H1 (cell line): Measurements from ENCODE around the gene GDPD5. TPM values are rescaled to one million over a fixed set of nuclear protein-coding genes. Genes with fewer than 3 reads are reported as not detected.

Experiments
- CTCF ChIA-PET: fragments of 300-600 bp; sonication (Branson Sonifier 250); formaldehyde crosslinking; loops from one replicate; lab custom pipeline; 2021; ENCODE audit not compliant: partially characterized antibody; lab: Charles Lee
- POLR2A ChIA-PET: fragments of 300-600 bp; sonication (Branson Sonifier 250); formaldehyde crosslinking; loops from one replicate; lab custom pipeline; 2021; ENCODE audit warnings: inconsistent platforms; ENCODE audit not compliant: partially characterized antibody; lab: Charles Lee
- DNase-seq, 2 experiments: peaks; one replicate each; pipeline versions ENCODE4 v3.0.0 to v3.0.0-alpha.2; 2010 to 2022; ENCODE audit warnings: low spot score in 2 of 2, low read depth in 1 of 2, mixed read lengths in 1 of 2
- FAIRE-seq: peaks from 2 replicates; lab custom pipeline; 2011; peaks lifted over from hg19 to GRCh38; lab: Jason Lieb, UNC
- H2AFZ ChIP-seq: 2 replicates; pipeline ENCODE4 v1.8.1; 2012; ENCODE audit warnings: low read length, inconsistent platforms
- H2AK5ac ChIP-seq: 2 replicates; pipeline ENCODE4 v1.6.1; 2013; ENCODE audit warnings: low read depth, low read length
- H2BK120ac ChIP-seq: replicated peaks from 2 replicates; pipeline ENCODE3; 2013; ENCODE audit warnings: low read depth, low read length, inconsistent platforms
- H2BK12ac ChIP-seq: 2 replicates; pipeline ENCODE4 v1.6.1; 2013; ENCODE audit warnings: low read depth, low read length
- H2BK15ac ChIP-seq: 2 replicates; pipeline ENCODE4 v1.6.1; 2013; ENCODE audit warnings: low read length
- H2BK20ac ChIP-seq: 2 replicates; pipeline ENCODE4 v1.6.1; 2013; ENCODE audit warnings: low read length
- H2BK5ac ChIP-seq: 2 replicates; pipeline ENCODE4 v1.6.1; 2013; ENCODE audit warnings: low read depth, low read length
- H3K14ac ChIP-seq: 2 replicates; pipeline ENCODE4 v1.6.1; 2013; ENCODE audit warnings: inconsistent platforms; ENCODE audit not compliant: insufficient read length
- H3K18ac ChIP-seq: 2 replicates; pipeline ENCODE4 v1.6.1; 2013; ENCODE audit warnings: low read length; ENCODE audit errors: extremely low read depth
- H3K23ac ChIP-seq: 2 replicates; pipeline ENCODE4 v1.6.1; 2013; ENCODE audit warnings: inconsistent platforms; ENCODE audit not compliant: insufficient read length
- H3K23me2 ChIP-seq: 2 replicates; pipeline ENCODE4 v1.6.1; 2013; ENCODE audit warnings: low read depth, low read length
- H3K27ac ChIP-seq: 2 replicates; pipeline ENCODE4 v1.6.1; 2011; ENCODE audit warnings: low read depth, low read length, inconsistent platforms
- H3K27me3 ChIP-seq, 4 experiments: replicated peaks in 1 of 4; 1 replicate in 1 of 4; 2 replicates in 3 of 4; pipeline versions ENCODE4 v1.6.1 to v1.8.1; 2011 to 2013; ENCODE audit warnings: low read length in 3 of 4, mild to moderate bottlenecking in 3 of 4, inconsistent platforms in 2 of 4, mixed read lengths in 2 of 4, moderate library complexity in 1 of 4; ENCODE audit not compliant: control insufficient read depth in 3 of 4, insufficient read depth in 3 of 4; ENCODE audit errors: extremely low read depth in 1 of 4
- H3K36me3 ChIP-seq, 4 experiments: 2 replicates each; pipeline versions ENCODE4 v1.6.1 to v1.8.1; 2011 to 2013; ENCODE audit warnings: mild to moderate bottlenecking in 4 of 4, low read length in 3 of 4, moderate library complexity in 2 of 4, control low read depth in 1 of 4, inconsistent platforms in 1 of 4; ENCODE audit not compliant: insufficient read depth in 4 of 4, control insufficient read depth in 2 of 4
- H3K4ac ChIP-seq: replicated peaks from 2 replicates; pipeline ENCODE3; 2013; ENCODE audit warnings: low read length, low read depth, mixed read lengths, inconsistent platforms; ENCODE audit not compliant: insufficient read length
- H3K4me1 ChIP-seq, 4 experiments: replicated peaks in 1 of 4; 1 replicate in 1 of 4; 2 replicates in 3 of 4; pipeline versions ENCODE4 v1.6.1 to v1.8.1; 2011 to 2013; ENCODE audit warnings: low read length in 3 of 4, inconsistent platforms in 2 of 4, mixed read lengths in 1 of 4; ENCODE audit not compliant: insufficient read depth in 4 of 4, control insufficient read depth in 3 of 4
- H3K4me2 ChIP-seq, 2 experiments: 2 replicates each; pipeline versions ENCODE4 v1.6.1 to v1.8.1; 2011 to 2013; ENCODE audit warnings: low read depth in 2 of 2, low read length in 2 of 2, control low read depth in 1 of 2, inconsistent platforms in 1 of 2, mild to moderate bottlenecking in 1 of 2; ENCODE audit not compliant: insufficient read depth in 1 of 2
- H3K4me3 ChIP-seq, 4 experiments: fragments of 200-600, 300-600 bp in 1 of 4; sonication (generic), shearing (Covaris generic), sonication (Bioruptor Twin) in 1 of 4; 2 replicates each; pipeline versions ENCODE4 v1.5.1 to v1.8.1; 2011 to 2016; ENCODE audit warnings: low read length in 4 of 4, low read depth in 3 of 4, control low read depth in 2 of 4, inconsistent platforms in 2 of 4, mild to moderate bottlenecking in 2 of 4, mixed read lengths in 1 of 4, moderate library complexity in 1 of 4; ENCODE audit not compliant: insufficient read depth in 2 of 4; ENCODE audit errors: extremely low read depth in 1 of 4
- H3K56ac ChIP-seq: replicated peaks from 2 replicates; pipeline ENCODE3; 2013; ENCODE audit warnings: low read depth, mild to moderate bottlenecking, mixed read lengths, low read length, inconsistent platforms; ENCODE audit not compliant: insufficient read length
- H3K79me1 ChIP-seq: 2 replicates; pipeline ENCODE4 v1.6.1; 2013; ENCODE audit warnings: low read depth, low read length, control low read depth
- H3K79me2 ChIP-seq, 2 experiments: 2 replicates each; pipeline versions ENCODE4 v1.6.1 to v1.8.1; 2012 to 2013; ENCODE audit warnings: low read length in 2 of 2, mild to moderate bottlenecking in 2 of 2, inconsistent platforms in 1 of 2; ENCODE audit not compliant: insufficient read depth in 2 of 2, control insufficient read depth in 1 of 2
- H3K9ac ChIP-seq, 4 experiments: replicated peaks in 1 of 4; 1 replicate in 1 of 4; 2 replicates in 3 of 4; pipeline versions ENCODE4 v1.6.1 to v1.8.1; 2011 to 2013; ENCODE audit warnings: low read depth in 3 of 4, low read length in 3 of 4, control low read depth in 2 of 4, mild to moderate bottlenecking in 2 of 4, moderate library complexity in 2 of 4, inconsistent platforms in 1 of 4; ENCODE audit errors: extremely low read depth in 1 of 4
- H3K9me3 ChIP-seq, 2 experiments: 2 replicates each; pipeline versions ENCODE4 v1.6.1 to v1.8.1; 2012 to 2013; ENCODE audit warnings: mild to moderate bottlenecking in 2 of 2, moderate library complexity in 2 of 2, control low read depth in 1 of 2, inconsistent platforms in 1 of 2, low read depth in 1 of 2, low read length in 1 of 2, mixed read lengths in 1 of 2; ENCODE audit not compliant: insufficient read depth in 2 of 2
- H4K20me1 ChIP-seq, 2 experiments: replicated peaks in 1 of 2; 2 replicates each; pipeline versions ENCODE3 to v1.8.1; 2011 to 2013; ENCODE audit warnings: inconsistent platforms in 2 of 2, low read length in 2 of 2, mild to moderate bottlenecking in 1 of 2; ENCODE audit not compliant: insufficient read depth in 2 of 2, control insufficient read depth in 1 of 2
- H4K5ac ChIP-seq: 2 replicates; pipeline ENCODE4 v1.6.1; 2013; ENCODE audit warnings: low read length, low read depth, mixed read lengths, inconsistent platforms; ENCODE audit not compliant: insufficient read length
- H4K8ac ChIP-seq: 2 replicates; pipeline ENCODE4 v1.8.0; 2013; ENCODE audit warnings: mild to moderate bottlenecking, moderate library complexity, low read length, inconsistent platforms; ENCODE audit not compliant: insufficient read depth; ENCODE audit errors: extremely low read depth
- H4K91ac ChIP-seq: replicated peaks from 2 replicates; pipeline ENCODE3; 2013; ENCODE audit warnings: low read length, mixed read lengths, inconsistent platforms; ENCODE audit not compliant: insufficient read length
- CBX8 ChIP-seq: fragments of 300-800, 300-1000 bp; sonication (generic); IDR thresholded peaks from 2 replicates; pipeline ENCODE4 v1.7.1; 2016; ENCODE audit warnings: low read depth, low read length, borderline replicate concordance
- CTBP2 ChIP-seq: IDR thresholded peaks from 2 replicates; pipeline ENCODE4 v1.7.0; 2011; ENCODE audit warnings: borderline replicate concordance, mild to moderate bottlenecking, moderate library complexity, mixed read lengths, low read length; ENCODE audit not compliant: insufficient read depth, insufficient read length
- EZH2 ChIP-seq: fragments of 200-600 bp; sonication (generic); IDR thresholded peaks from 2 replicates; pipeline ENCODE4 v1.7.1; 2012; ENCODE audit warnings: low read depth, mild to moderate bottlenecking, moderate library complexity, low read length, inconsistent platforms; ENCODE audit not compliant: severe bottlenecking
- MAFK ChIP-seq: IDR thresholded peaks from 2 replicates; pipeline ENCODE4 v1.6.1; 2012; ENCODE audit warnings: low read depth, mild to moderate bottlenecking, improper control_type of control experiment, low read length
- MAX ChIP-seq: IDR thresholded peaks from 2 replicates; pipeline ENCODE4 v1.6.1; 2012; ENCODE audit warnings: inconsistent platforms
- NRF1 ChIP-seq: IDR thresholded peaks from 2 replicates; pipeline ENCODE4 v1.6.1; 2011; ENCODE audit warnings: mild to moderate bottlenecking, low read depth, low read length, improper control_type of control experiment
- PHF8 ChIP-seq: fragments of 200-600 bp; sonication (generic); conservative IDR thresholded peaks from 2 replicates; pipeline ENCODE4 v1.7.1; 2012; ENCODE audit warnings: low read depth, mild to moderate bottlenecking, inconsistent platforms, low read length, moderate library complexity
- POU5F1 ChIP-seq: IDR thresholded peaks from 2 replicates; pipeline ENCODE4 v1.6.1; 2011; ENCODE audit warnings: low read depth, mild to moderate bottlenecking, low read length, moderate library complexity
- RAD21 ChIP-seq, 2 experiments: IDR thresholded peaks in 1 of 2; conservative IDR thresholded peaks in 1 of 2; 2 replicates each; pipeline ENCODE4 v1.6.1; 2011; ENCODE audit warnings: low read depth in 2 of 2, low read length in 2 of 2, improper control_type of control experiment in 1 of 2, inconsistent platforms in 1 of 2, mild to moderate bottlenecking in 1 of 2, moderate library complexity in 1 of 2
- SIN3A ChIP-seq, 2 experiments: IDR thresholded peaks in 1 of 2; conservative IDR thresholded peaks in 1 of 2; 2 replicates each; pipeline ENCODE4 v1.6.1; 2011 to 2012; ENCODE audit warnings: low read length in 2 of 2, improper control_type of control experiment in 1 of 2, low read depth in 1 of 2, mild to moderate bottlenecking in 1 of 2
- SIRT6 ChIP-seq: IDR thresholded peaks from one replicate; pipeline ENCODE4 v1.7.1; 2012; ENCODE audit warnings: low read length, inconsistent platforms
- SP2 ChIP-seq: IDR thresholded peaks from 2 replicates; pipeline ENCODE4 v1.6.1; 2012; ENCODE audit warnings: mild to moderate bottlenecking, low read length, inconsistent platforms
- WGBS, 2 experiments: shearing (Covaris generic) in 1 of 2; methylation state at CpG; one replicate each; pipeline versions ENCODE4 v1.1.6 to v1.1.7; 2013 to 2015; ENCODE audit warnings: low lambda C conversion rate in 2 of 2, mixed read lengths in 2 of 2, inconsistent platforms in 1 of 2, low coverage in 1 of 2, missing lambda C conversion rate in 1 of 2; ENCODE audit not compliant: insufficient replicate concordance in 2 of 2, insufficient coverage in 1 of 2, insufficient read length in 1 of 2; ENCODE audit errors: extremely low coverage in 1 of 2, missing lambda C conversion rate in 1 of 2; 5-methylcytosine and 5-hydroxymethylcytosine counted together
- polyA plus RNA-seq, 7 experiments: library from polyadenylated mRNA; depleted of rRNA in 3 of 7; stranded (reverse) in 5 of 7; unstranded in 2 of 7; fragments of >200 nt in 5 of 7; fragments of 200-250 nt in 2 of 7; gene quantifications; 1 replicate in 5 of 7; 2 replicates in 1 of 7; 4 replicates in 1 of 7; pipeline versions ENCODE4 v1.2.1 to v1.2.3, GENCODE V29; 2011 to 2013; ENCODE audit warnings: missing spikeins in 2 of 7, mixed read lengths in 2 of 7
- total RNA-seq: library from RNA; stranded (reverse); fragmentation: NEBNext Ultra II Directional; extraction: Animal tissue kit (Norgen Biotek cat#: 25700); gene quantifications from 2 replicates; pipeline ENCODE4 v1.2.1, GENCODE V29; 2021

Gene GDPD5
- total and polyA plus RNA-seq, 2 of the 8 experiments (the other 6 are each of a cell fraction or from before 2014, with no cell fraction given): 7.8 to 8.6 TPM

GRCh38 chr11:75500742-75501141 is 25.0 kb downstream of the GDPD5 start:
- Histone ChIP-seq H3K4me2 (no peak overlapping the region), H3K4me1 (peaks cover 0 to 2% (median 0%) of the 10 kb centered on the region in 4 experiments; a peak in 1 of 7 replicates), H3K36me3 (no peaks in the 10 kb centered on the region), H3K4ac (no peak overlapping the region), H3K4me3 (no peak overlapping the region), H3K27ac (no peak overlapping the region), H3K14ac (no peak overlapping the region), H2BK5ac (0 out of 2 replicates have a peak overlapping the region, but pooled peaks have one; percentile 66), H2AFZ (no peak overlapping the region), H3K23me2 (no peaks in the 10 kb centered on the region), H4K5ac (no peak overlapping the region), H3K9me3 (no peaks in the 10 kb centered on the region), H3K79me1 (no peaks in the 10 kb centered on the region), H4K20me1 (no peaks in the 10 kb centered on the region), H2BK120ac (no peak overlapping the region), H3K27me3 (no peaks in the 10 kb centered on the region), H2AK5ac (no peak overlapping the region), H2BK12ac (no peak overlapping the region), H2BK15ac (peak overlapping the region; percentile 37; the same call in 1 of the 2 replicates), H2BK20ac (no peak overlapping the region), H3K56ac (no peak overlapping the region), H3K23ac (no peak overlapping the region), H4K8ac (no peak overlapping the region), H3K9ac (no peak overlapping the region), H3K18ac (no peak overlapping the region), H4K91ac (no peak overlapping the region), H3K79me2 (no peaks in the 10 kb centered on the region)
- 92% methylated on average over 4 of the region's 4 CpGs; no CpG with 5 or more reads in 1 of the 2 experiments for WGBS, 2 experiments
- FAIRE-seq: no peak
- ChIA-PET CTCF (interaction anchor here (1.0 to 21.4 kb wide), 6 partner anchors 22 to 112 kb away, joined by 3 to 176 read pairs (median 6); partner anchors contain the start of gene GDPD5), POLR2A (no interaction called here)
- no peak for DNase-seq
- TF ChIP-seq PHF8 (no peak), CTBP2 (no peak), RAD21 (IDR thresholded peaks at IDR 0.05 in 1 of 2, conservative IDR thresholded peaks at IDR 0.05 in 1 of 2; ENCODE audit: low read depth in 2 of 2, low read length in 2 of 2) (no peak), SIRT6 (no peak), MAX (no peak), CBX8 (no peak), NRF1 (no peak), EZH2 (no peak), POU5F1 (no peak), SIN3A (conservative IDR thresholded peaks at IDR 0.05 in 1 of 2, IDR thresholded peaks at IDR 0.05 in 1 of 2; ENCODE audit: low read depth in 1 of 2, low read length in 2 of 2) (no peak), MAFK (no peak), SP2 (no peak)
